HCT116 (cell line): ENCODE results near the gene LRIT3. TPM values are rescaled to one million over a fixed set of nuclear protein-coding genes. Genes with fewer than 3 reads are reported as not detected.

Experiments
- ATAC-seq: fragments of 200-7000 bp; cut with Tn5 transposase; 2 replicates; pipeline ENCODE4 v1.9.1; 2020; ENCODE audit warnings: mild to moderate bottlenecking, moderate library complexity
- BruUV-seq: library from RNA; stranded (reverse); fragments of 400-500 nt; replicated peaks from 2 replicates; lab custom pipeline; 2021; lab: Mats Ljungman, UMichigan
- CTCF ChIA-PET: fragments of 300-600 bp; sonication (Branson Sonifier 250); formaldehyde crosslinking; loops from one replicate; lab custom pipeline; 2021; ENCODE audit warnings: antibody characterized with exemption; lab: Charles Lee
- POLR2A ChIA-PET: fragments of 300-600, 350-600 bp; sonication (Branson Sonifier 250); formaldehyde crosslinking; loops from one replicate; lab custom pipeline; 2021; ENCODE audit warnings: antibody characterized with exemption; lab: Charles Lee
- RAD21 ChIA-PET, 2 experiments: fragments of 300-600 bp; sonication (Branson Sonifier 250); formaldehyde crosslinking; loops; one replicate each; lab custom pipeline; 2023; ENCODE audit warnings: low total read pairs in 2 of 2; ENCODE audit not compliant: uncharacterized antibody in 2 of 2, unreplicated experiment in 2 of 2, low non-redundant PET in 1 of 2; lab: Charles Lee
- DNase-seq: peaks from one replicate; pipeline ENCODE4 v3.0.0-alpha.2; 2010; ENCODE audit warnings: low read depth, low spot score
- H2AFZ ChIP-seq: fragments of 200-600 bp; shearing (Covaris generic), sonication (generic); 2 replicates; pipeline ENCODE4 v1.6.1; 2017; ENCODE audit warnings: low read depth, mixed run types, mixed read lengths, antibody characterized with exemption, low read length; ENCODE audit not compliant: poor library complexity, severe bottlenecking
- H3K27ac ChIP-seq: 2 replicates; pipeline ENCODE4 v1.5.1; 2012; ENCODE audit warnings: low read depth, low read length
- H3K27me3 ChIP-seq: fragments of 200-600 bp; sonication (generic); 2 replicates; pipeline ENCODE4 v1.6.1; 2016; ENCODE audit warnings: mixed run types, low read length, mixed read lengths; ENCODE audit not compliant: insufficient read depth
- H3K36me3 ChIP-seq, 2 experiments: fragments of 200-500 bp in 1 of 2; fragments of 200-600 bp in 1 of 2; sonication (Bioruptor generic) in 1 of 2; sonication (generic) in 1 of 2; 2 replicates each; pipeline versions ENCODE4 v1.5.1 to v1.6.1; 2014 to 2016; ENCODE audit warnings: low read length in 2 of 2, inconsistent platforms in 1 of 2, mixed read lengths in 1 of 2, mixed run types in 1 of 2; ENCODE audit not compliant: insufficient read depth in 2 of 2, control insufficient read depth in 1 of 2
- H3K4me1 ChIP-seq, 2 experiments: fragments of 200-600 bp in 1 of 2; sonication (generic) in 1 of 2; 2 replicates each; pipeline versions ENCODE4 v1.5.1 to v1.6.1; 2012 to 2017; ENCODE audit warnings: low read length in 2 of 2, inconsistent platforms in 1 of 2, mild to moderate bottlenecking in 1 of 2, mixed read lengths in 1 of 2, mixed run types in 1 of 2, moderate library complexity in 1 of 2; ENCODE audit not compliant: insufficient read depth in 2 of 2, control insufficient read depth in 1 of 2
- H3K4me2 ChIP-seq: fragments of 200-600 bp; sonication (generic); 2 replicates; pipeline ENCODE4 v1.6.1; 2017; ENCODE audit warnings: mixed run types, low read length, mixed read lengths
- H3K4me3 ChIP-seq, 2 experiments: fragments of 200-600 bp in 1 of 2; sonication (generic) in 1 of 2; replicated peaks in 1 of 2; 2 replicates each; pipeline ENCODE4 v1.5.1; 2011 to 2016; ENCODE audit warnings: low read length in 2 of 2, control low read depth in 1 of 2, low read depth in 1 of 2, mild to moderate bottlenecking in 1 of 2, mixed read lengths in 1 of 2, mixed run types in 1 of 2
- H3K79me2 ChIP-seq: fragments of 200-600 bp; sonication (generic); 2 replicates; pipeline ENCODE4 v1.6.1; 2017; ENCODE audit warnings: mild to moderate bottlenecking, mixed run types, low read length, moderate library complexity, mixed read lengths; ENCODE audit not compliant: insufficient read depth
- H3K9ac ChIP-seq: fragments of 200-600 bp; sonication (generic); 2 replicates; pipeline ENCODE4 v1.6.1; 2016; ENCODE audit warnings: low read length, mixed read lengths
- H3K9me2 ChIP-seq: fragments of 200-600 bp; sonication (generic), shearing (Covaris generic); 2 replicates; pipeline ENCODE4 v1.6.1; 2017; ENCODE audit warnings: mixed run types, mild to moderate bottlenecking, moderate library complexity; ENCODE audit not compliant: insufficient read depth
- H3K9me3 ChIP-seq, 2 experiments: fragments of 200-500 bp in 1 of 2; fragments of 200-600 bp in 1 of 2; sonication (Bioruptor generic) in 1 of 2; sonication (generic) in 1 of 2; 2 replicates each; pipeline ENCODE4 v1.6.1; 2014 to 2017; ENCODE audit warnings: low read length in 2 of 2, mixed read lengths in 2 of 2, inconsistent platforms in 1 of 2, low read depth in 1 of 2, mild to moderate bottlenecking in 1 of 2, mixed run types in 1 of 2, moderate library complexity in 1 of 2; ENCODE audit not compliant: control insufficient read depth in 1 of 2, insufficient read depth in 1 of 2
- H4K20me1 ChIP-seq: fragments of 200-600 bp; sonication (generic), shearing (Covaris generic); 2 replicates; pipeline ENCODE4 v1.6.1; 2017; ENCODE audit warnings: mixed run types, mild to moderate bottlenecking, moderate library complexity; ENCODE audit not compliant: insufficient read depth
- CBX3 ChIP-seq: IDR thresholded peaks from 2 replicates; pipeline ENCODE4 v1.6.1; 2012; ENCODE audit warnings: low read depth
- CEBPB ChIP-seq: IDR thresholded peaks from 2 replicates; pipeline ENCODE4 v1.6.1; 2012; ENCODE audit warnings: low read depth
- EGR1 ChIP-seq: IDR thresholded peaks from 2 replicates; pipeline ENCODE4 v1.6.1; 2012; ENCODE audit warnings: low read depth
- EZH2 ChIP-seq: fragments of 200-600 bp; sonication (generic); IDR thresholded peaks from 2 replicates; pipeline ENCODE4 v1.6.1; 2017; ENCODE audit warnings: antibody characterized with exemption, mixed run types
- EZH2phosphoT487 ChIP-seq: fragments of 200-600 bp; IDR thresholded peaks from 2 replicates; pipeline ENCODE4 v1.6.1; 2018; ENCODE audit warnings: antibody characterized with exemption, borderline replicate concordance
- FOSL1 ChIP-seq: IDR thresholded peaks from 2 replicates; pipeline ENCODE4 v1.6.1; 2012; ENCODE audit warnings: low read depth
- JUND ChIP-seq: IDR thresholded peaks from 2 replicates; pipeline ENCODE4 v1.6.1; 2012
- POLR2A ChIP-seq: IDR thresholded peaks from 2 replicates; pipeline ENCODE4 v1.7.0; 2011; ENCODE audit warnings: borderline replicate concordance; ENCODE audit not compliant: insufficient read depth, insufficient read length; ENCODE audit errors: extremely low read depth
- SP1 ChIP-seq: IDR thresholded peaks from 2 replicates; pipeline ENCODE4 v1.6.1; 2012; ENCODE audit warnings: low read depth
- SRF ChIP-seq: IDR thresholded peaks from 2 replicates; pipeline ENCODE4 v1.6.1; 2012; ENCODE audit warnings: low read depth
- YY1 ChIP-seq: IDR thresholded peaks from 2 replicates; pipeline ENCODE4 v1.6.1; 2011; ENCODE audit warnings: low read length, low read depth, moderate library complexity, mild to moderate bottlenecking; ENCODE audit not compliant: insufficient replicate concordance; ENCODE audit errors: extremely low read depth
- ZFX ChIP-seq: fragments of 450-650 bp; IDR thresholded peaks from 2 replicates; pipeline ENCODE4 v1.6.1; 2017
- ZNF274 ChIP-seq: fragments of 200-500 bp; sonication (Bioruptor generic); IDR thresholded peaks from 2 replicates; pipeline ENCODE4 v1.6.1; 2014; ENCODE audit warnings: mild to moderate bottlenecking, low read depth, low read length, inconsistent platforms
- intact Hi-C: fragments of 100-400 bp; cut with micrococcal nuclease; formaldehyde crosslinking; loops from 2 replicates; pipeline ENCODE4 v1.10.0; 2022
- total RNA-seq: library from RNA; stranded (reverse); gene quantifications from one replicate; pipeline ENCODE4 v1.2.1, GENCODE V29; 2021; ENCODE audit not compliant: unreplicated experiment
- TF ChIP-seq, protein P1 (sequence below): IDR thresholded peaks from 2 replicates; pipeline ENCODE4 v1.6.1; 2012
- TF ChIP-seq, protein P2 (sequence below): IDR thresholded peaks from 2 replicates; pipeline ENCODE4 v1.6.1; 2011; ENCODE audit warnings: mild to moderate bottlenecking, low read length, moderate library complexity; ENCODE audit not compliant: insufficient replicate concordance; ENCODE audit errors: extremely low read depth
- TF ChIP-seq, protein P3 (sequence below): IDR thresholded peaks from 2 replicates; pipeline ENCODE4 v1.6.1; 2012

LRIT3 gene
- total RNA-seq, 1 experiment from 2014 or later: 0.47 TPM

DNA sequence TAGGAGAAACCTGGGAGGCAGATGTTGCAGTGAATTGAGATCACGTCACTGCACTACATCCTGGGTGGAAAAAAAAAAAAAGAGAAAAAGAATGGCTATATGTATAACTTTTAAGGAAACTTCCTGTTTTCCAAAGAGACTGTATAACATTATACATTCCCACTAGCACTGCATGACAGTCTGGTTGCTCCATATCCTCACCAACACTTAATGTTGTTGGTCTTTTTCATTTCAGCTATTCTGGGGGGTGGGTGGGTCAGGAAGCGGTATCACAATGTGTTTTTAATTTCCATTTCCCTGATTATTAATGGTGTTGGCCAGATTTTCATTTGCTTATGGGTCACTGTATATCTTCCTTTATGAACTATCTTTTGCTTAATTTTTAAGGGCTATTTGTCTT is 13.4 kb downstream of the LRIT3 start:
- Histone ChIP-seq H3K9ac (no peak overlapping the region), H3K36me3 (no peaks in the 10 kb centered on the region), H3K79me2 (no peaks in the 10 kb centered on the region), H3K27me3 (no peaks in the 10 kb centered on the region), H3K4me2 (no peak overlapping the region), H3K4me1 (no peaks in the 10 kb centered on the region), H3K4me3 (no peak overlapping the region), H2AFZ (no peak overlapping the region), H3K27ac (no peak overlapping the region), H4K20me1 (no peaks in the 10 kb centered on the region), H3K9me3 (no peaks in the 10 kb centered on the region; a peak in 1 of 4 replicates), H3K9me2 (no peaks in the 10 kb centered on the region)
- intact Hi-C loops: no loop called here
- ATAC-seq (no peak), DNase-seq (no peak)
- no TSS peak for BruUV-seq
- ChIA-PET RAD21 (interaction anchor here in 1 of 2 experiments (0.7 kb wide), 1 partner anchor 284 kb away, joined by 3 read pairs; no protein-coding TSS in a partner anchor), POLR2A (no interaction called here), CTCF (no interaction called here)
- TF ChIP-seq FOSL1: no peak
- TF ChIP-seq JUND: no peak
- no peak for TF ChIP-seq EZH2
- TF ChIP-seq ZNF274: no peak
- TF ChIP-seq CBX3: no peak
- TF ChIP-seq EGR1: no peak
- TF ChIP-seq, protein P1, sequence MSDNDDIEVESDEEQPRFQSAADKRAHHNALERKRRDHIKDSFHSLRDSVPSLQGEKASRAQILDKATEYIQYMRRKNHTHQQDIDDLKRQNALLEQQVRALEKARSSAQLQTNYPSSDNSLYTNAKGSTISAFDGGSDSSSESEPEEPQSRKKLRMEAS: no peak

DNA sequence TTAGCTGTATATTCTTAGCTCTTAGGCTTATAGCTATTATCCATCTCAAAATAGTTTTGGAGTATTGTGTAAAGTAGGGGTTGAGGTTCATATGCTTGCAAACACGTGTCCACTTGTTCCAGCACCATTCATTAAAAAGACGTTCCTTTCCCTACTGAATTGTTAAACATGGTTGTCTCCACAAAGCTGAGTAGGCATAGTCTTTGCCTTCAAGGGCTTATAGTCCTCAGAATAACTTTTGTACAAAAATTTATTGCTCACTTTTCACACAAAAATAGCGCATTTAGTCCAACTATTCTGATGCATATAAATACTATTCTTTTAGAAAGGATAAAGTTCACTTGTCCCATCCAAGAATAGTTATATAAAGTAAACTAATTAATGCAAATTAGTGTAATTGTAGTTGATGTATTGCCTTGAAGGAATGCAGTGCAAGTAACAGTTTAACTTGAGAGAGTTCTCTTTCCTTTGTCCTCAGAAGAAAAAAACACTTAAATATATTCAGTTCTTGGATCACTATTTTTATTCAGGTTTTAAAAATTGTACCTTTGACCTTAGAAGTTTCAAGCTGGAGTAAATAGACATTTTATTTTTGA is 14.1 kb downstream of the LRIT3 start:
- RAD21 ChIA-PET: no interaction called here
- intact Hi-C loops: no loop called here

More for the DNA sequence above, 14.1 kb downstream of the LRIT3 start:
- no peaks in the 10 kb centered on the region for H3K4me1 ChIP-seq
- no peaks in the 10 kb centered on the region for H3K9me2 ChIP-seq
- no peaks in the 10 kb centered on the region for H3K36me3 ChIP-seq
- no peaks in the 10 kb centered on the region for H3K27me3 ChIP-seq
- no TSS peak for BruUV-seq
- no peak overlapping the region for H3K27ac ChIP-seq
- POLR2A ChIA-PET: no interaction called here
- no peak overlapping the region for H3K4me3 ChIP-seq
- TF ChIP-seq EGR1 (no peak), POLR2A (no peak), SRF (no peak), SP1 (no peak), CEBPB (no peak), EZH2 (no peak), YY1 (no peak), CBX3 (no peak), ZFX (no peak), EZH2phosphoT487 (no peak)
- TF ChIP-seq, protein P1: no peak
- TF ChIP-seq, protein P2, sequence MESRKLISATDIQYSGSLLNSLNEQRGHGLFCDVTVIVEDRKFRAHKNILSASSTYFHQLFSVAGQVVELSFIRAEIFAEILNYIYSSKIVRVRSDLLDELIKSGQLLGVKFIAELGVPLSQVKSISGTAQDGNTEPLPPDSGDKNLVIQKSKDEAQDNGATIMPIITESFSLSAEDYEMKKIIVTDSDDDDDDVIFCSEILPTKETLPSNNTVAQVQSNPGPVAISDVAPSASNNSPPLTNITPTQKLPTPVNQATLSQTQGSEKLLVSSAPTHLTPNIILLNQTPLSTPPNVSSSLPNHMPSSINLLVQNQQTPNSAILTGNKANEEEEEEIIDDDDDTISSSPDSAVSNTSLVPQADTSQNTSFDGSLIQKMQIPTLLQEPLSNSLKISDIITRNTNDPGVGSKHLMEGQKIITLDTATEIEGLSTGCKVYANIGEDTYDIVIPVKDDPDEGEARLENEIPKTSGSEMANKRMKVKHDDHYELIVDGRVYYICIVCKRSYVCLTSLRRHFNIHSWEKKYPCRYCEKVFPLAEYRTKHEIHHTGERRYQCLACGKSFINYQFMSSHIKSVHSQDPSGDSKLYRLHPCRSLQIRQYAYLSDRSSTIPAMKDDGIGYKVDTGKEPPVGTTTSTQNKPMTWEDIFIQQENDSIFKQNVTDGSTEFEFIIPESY: no peak
- TF ChIP-seq, protein P3, sequence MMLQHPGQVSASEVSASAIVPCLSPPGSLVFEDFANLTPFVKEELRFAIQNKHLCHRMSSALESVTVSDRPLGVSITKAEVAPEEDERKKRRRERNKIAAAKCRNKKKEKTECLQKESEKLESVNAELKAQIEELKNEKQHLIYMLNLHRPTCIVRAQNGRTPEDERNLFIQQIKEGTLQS: no peak
- TF ChIP-seq, all 23 proteins: peak for 0
- ATAC-seq (no peak), DNase-seq (no peak)
- CTCF ChIA-PET: no interaction called here
- Histone ChIP-seq H3K9me3 (no peaks in the 10 kb centered on the region; a peak in 1 of 4 replicates), H2AFZ (no peak overlapping the region), H3K9ac (no peak overlapping the region), H3K4me2 (no peak overlapping the region), H4K20me1 (no peaks in the 10 kb centered on the region), H3K79me2 (no peaks in the 10 kb centered on the region)
